CD4-positive, alpha-beta T cell treated with Interleukin-15 for 4 hours (primary cell): ENCODE measurements around the gene LHFPL3.
"Not testable (repeated sequence)": the region's sequence is repeated elsewhere in the genome, so short reads cannot be mapped to it uniquely, and the experiment has no call there.

Experiments
- DNase-seq: peaks from one replicate; pipeline ENCODE4 v3.0.0-alpha.2; 2020; ENCODE audit warnings: low spot score

The LHFPL3 gene

GRCh38 chr7:104595591-104595990 is 267.2 kb downstream of the LHFPL3 start:
- not testable (repeated sequence) for DNase-seq

GRCh38 chr7:104603957-104604356 is 275.6 kb downstream of the LHFPL3 start:
- DNase-seq: no peak

DNA sequence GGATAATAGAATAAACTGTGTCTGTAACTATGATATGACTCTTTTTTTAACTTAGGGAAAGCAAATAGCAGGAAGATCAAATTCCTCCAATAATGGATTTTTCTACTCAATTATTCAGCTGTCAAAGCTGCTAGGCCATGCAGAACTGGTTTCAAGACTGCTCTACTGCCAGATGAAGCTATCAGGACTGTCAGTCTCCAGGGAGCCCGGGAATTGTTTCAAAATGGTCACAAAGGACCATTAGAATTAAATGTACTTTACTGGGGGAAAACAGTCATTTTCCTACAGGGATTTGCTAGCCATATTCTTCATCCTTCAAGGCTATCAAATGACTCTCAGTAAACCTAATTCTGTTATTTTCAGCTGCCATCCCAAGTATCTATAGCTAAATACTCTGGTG is 276.3 kb downstream of the LHFPL3 start:
- no peak for DNase-seq

DNA sequence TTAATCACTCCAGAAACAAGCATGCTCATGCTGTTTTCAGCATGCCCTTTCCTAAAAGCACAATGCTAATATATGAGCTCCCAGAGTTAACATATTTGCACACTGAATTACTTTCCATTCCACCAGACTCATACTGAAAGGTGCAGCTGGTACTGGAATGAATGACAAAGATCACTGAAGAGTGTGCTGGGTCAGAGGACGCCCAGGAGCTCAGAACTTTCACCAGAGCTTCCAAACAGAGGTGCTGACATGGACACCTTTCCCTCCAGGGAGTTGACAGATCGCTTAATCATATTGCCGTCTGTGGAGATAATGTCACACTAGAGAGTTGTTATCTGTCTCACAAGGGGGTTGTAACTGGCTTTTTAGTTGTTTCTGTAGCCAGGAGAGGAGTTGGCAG is 292.9 kb downstream of the LHFPL3 start:
- no peak for DNase-seq

- DNase-seq: no peak
Measured at GRCh38 chr7:104625956-104626355, 297.6 kb downstream of the LHFPL3 start.

DNA sequence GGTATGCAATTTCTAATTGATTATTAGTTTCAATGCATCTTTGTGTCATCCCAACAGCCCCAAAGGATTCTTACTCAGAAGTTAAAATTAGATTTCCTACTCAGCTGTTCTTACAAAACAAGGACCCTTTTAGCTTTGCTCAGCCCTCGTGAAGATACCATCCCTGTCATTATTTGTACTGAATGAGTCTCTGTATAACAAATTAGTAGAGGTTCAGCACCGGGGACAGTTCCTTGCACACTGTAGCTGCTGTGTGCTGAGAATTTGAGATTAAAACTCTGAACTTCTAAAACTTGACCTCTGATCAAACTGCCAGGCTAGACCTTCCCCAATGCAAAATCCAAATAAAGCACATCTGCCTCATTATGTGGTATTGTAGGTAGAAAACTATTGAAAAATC is 299.1 kb downstream of the LHFPL3 start:
- no peak for DNase-seq

- DNase-seq: no peak
Measured at GRCh38 chr7:104628017-104628416, 299.6 kb downstream of the LHFPL3 start.

DNA sequence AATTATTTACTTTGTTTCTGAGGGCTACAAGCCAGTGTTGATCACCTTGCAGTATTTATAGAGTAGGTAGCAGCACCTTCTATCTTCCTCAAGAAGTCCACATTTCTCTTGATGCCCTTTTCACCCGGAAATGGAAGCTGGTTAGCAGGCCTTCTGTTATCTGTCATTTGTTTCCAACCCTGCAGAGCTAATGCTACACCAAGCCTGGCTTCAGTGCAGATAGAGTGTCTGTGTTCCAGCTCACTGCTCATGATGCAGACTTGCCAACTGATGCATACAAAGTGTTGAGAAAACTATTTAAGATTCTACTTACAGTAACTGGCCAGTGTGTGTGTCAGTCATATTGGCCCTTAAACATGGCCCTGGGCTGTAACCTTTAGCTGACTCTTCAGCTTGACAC is 301.0 kb downstream of the LHFPL3 start:
- no peak for DNase-seq

- DNase-seq: no peak
Measured at GRCh38 chr7:104640506-104640905, 312.1 kb downstream of the LHFPL3 start.

DNA sequence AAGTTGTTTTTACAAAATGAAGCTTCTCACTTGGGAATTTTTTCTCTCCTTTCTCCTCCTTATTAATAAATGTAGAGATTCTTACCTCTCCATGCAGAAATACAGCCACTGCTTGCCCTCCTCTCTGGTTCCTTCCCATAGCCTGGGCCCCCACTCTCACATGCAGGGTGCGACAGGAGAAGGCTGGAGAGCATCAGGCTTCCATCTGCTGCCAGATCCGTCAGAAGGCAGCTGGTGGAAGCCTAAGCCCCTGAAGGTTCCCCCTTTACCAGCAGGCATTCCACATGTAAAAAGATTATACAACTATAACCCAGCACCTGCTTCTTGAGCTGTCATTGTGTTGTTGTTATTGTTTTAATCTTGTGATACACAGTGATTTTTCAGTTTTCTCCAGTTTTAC is 314.2 kb downstream of the LHFPL3 start:
- DNase-seq: no peak

GRCh38 chr7:104643587-104644217 is 315.3 kb downstream of the LHFPL3 start:
- no peak for DNase-seq

DNA sequence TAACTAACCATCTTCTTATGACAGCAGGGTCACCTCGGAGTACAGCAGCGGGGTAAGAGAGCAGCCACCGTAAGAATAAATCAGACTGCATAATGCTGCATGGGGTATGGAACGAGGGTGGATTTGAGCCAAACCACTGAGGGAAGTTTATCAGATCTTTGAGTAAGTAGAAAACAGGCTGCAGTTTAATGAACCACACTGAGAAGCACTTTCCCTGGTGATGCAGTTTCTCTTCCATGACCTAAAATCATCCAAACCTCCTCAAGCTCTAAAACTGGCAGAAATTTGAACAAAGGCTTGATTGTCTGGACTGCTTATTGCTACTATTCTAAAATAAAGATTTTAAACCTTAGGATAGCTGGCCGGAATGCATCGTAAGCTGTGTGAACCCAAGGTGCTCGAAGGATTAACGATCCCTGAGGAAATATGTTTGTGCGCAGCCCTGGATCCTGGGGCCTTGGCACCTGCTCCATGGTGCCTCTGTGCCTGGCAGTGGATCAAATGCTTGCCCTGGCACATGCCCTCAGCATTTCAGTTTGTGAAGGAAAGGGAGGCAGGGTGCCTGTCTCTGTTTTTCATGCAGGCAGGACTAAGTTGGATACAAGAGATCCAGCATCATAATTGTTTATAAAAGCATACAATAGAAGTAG is 322.7 kb downstream of the LHFPL3 start:
- no peak for DNase-seq

- DNase-seq: no peak
Measured at GRCh38 chr7:104652434-104652833, 324.0 kb downstream of the LHFPL3 start.

- no peak for DNase-seq
Measured at GRCh38 chr7:104652865-104653264, 324.5 kb downstream of the LHFPL3 start.

GRCh38 chr7:104653825-104654401 is 325.5 kb downstream of the LHFPL3 start:
- no peak for DNase-seq

DNA sequence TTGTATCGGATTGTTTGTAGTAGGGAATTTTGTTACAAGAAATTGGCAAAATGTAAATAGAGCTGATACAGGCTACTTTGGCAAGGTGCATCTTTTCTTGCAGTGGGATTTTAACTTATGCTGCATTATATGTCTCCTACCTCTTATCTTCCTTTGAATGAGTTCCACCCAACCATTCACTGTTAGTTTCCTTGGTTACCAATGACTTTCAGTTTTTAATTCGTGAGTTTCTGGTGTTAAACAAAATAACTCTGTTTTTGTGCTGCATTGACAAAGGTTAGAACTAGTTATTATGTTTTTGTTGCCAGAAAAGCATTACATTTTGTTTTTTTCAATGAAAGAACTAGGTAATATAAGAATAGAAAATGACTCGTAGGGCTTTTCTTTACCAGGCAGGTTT is 327.2 kb downstream of the LHFPL3 start:
- DNase-seq: no peak

DNA sequence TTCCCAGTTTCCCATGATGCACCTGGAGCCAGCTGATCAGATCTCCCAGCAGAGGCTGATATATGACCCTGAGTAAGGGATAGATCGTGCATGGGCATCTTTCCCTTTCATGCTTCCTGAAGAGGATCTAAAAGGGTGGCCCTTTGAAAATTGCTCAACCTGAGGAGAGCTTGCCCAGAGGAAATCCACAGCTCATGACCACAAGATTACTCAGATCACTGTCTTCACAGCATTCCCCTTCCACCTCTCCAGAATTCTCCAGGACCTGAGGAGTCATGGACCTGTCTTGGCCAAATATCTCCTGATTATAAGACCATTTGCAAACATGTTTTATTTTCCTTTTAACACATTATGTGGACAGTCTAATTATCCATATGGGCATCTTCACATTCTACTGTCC is 328.1 kb downstream of the LHFPL3 start:
- DNase-seq: no peak

DNA sequence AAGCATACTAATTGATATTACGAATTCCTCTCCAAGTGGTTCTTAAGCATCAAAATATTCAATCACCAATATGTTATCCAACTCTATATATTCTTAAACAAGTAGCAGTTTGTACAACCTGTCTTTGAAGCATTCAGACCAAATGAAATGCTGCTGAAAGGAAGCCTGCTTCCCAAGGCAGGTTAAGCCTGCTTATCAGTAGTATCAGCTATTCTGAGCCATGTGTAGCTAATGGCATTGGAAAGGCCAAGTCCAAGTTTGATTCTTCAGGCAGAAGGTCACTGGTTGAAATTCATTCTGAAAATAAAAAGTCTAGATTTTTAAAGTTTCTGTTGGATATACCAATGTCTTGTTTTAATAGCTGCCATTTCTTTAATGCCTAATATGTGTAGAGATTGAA is 328.7 kb downstream of the LHFPL3 start:
- DNase-seq: no peak

DNA sequence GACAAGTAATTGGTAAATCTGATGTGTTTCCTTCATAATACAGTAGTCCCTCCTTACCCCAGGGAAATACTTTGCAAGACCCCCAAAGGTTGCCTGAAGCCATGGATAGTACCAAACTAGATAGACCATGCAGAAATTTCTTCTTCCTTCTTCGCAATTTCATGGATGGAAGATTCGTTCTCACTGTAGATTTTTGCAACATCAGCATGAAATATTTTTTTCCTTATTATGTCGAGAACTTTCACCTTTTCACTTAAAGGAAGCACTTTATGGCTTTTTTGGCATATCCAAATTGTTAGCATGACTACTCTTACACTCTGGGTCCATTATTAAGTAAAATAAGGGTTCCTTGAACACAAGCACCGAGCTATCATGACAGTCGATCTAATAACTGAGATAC is 333.2 kb downstream of the LHFPL3 start:
- no peak for DNase-seq

GRCh38 chr7:104664648-104665047 is 336.2 kb downstream of the LHFPL3 start:
- no peak for DNase-seq

GRCh38 chr7:104677587-104677986 is 349.2 kb downstream of the LHFPL3 start:
- DNase-seq: no peak

- no peak for DNase-seq
Measured at GRCh38 chr7:104679085-104679484, 350.7 kb downstream of the LHFPL3 start.

- DNase-seq: no peak
Measured at GRCh38 chr7:104686286-104686685, 357.9 kb downstream of the LHFPL3 start.

DNA sequence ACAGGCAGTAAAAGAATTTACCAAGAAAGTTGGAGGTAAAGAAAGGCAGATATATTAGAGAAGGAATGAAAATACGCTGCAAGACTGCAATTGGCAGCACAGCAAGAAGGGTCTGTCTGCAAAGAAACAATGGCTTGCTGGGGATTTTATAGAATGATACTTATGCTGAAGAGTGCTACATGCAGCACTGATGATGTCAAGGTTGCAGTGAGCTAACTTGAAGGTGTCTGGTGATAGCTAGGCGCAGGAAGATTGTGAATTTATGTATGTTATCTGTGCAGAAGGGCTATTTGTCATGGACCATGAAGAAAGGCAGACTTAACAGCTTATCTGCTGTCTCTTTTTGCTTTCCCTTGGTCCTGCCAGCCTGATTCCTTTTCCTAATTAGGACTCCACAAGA is 366.3 kb downstream of the LHFPL3 start:
- no peak for DNase-seq
